DOHH2 (cell line): ENCODE data around the gene PMPCA.

Experiments
- H3F3A ChIP-seq: fragments of 200-600 bp; sonication (generic), shearing (Covaris generic); 2 replicates; pipeline ENCODE4 v1.6.0; 2016; ENCODE audit warnings: antibody characterized with exemption, mild to moderate bottlenecking; ENCODE audit not compliant: control insufficient read depth, insufficient read depth
- H3K27ac ChIP-seq: fragments of 200-600 bp; sonication (generic); 2 replicates; pipeline ENCODE4 v1.5.1; 2014; ENCODE audit warnings: low read depth, mild to moderate bottlenecking, low read length, moderate library complexity
- H3K27me3 ChIP-seq: fragments of 200-600 bp; sonication (generic); 2 replicates; pipeline ENCODE4 v1.6.1; 2014; ENCODE audit warnings: mild to moderate bottlenecking, low read length, mixed read lengths; ENCODE audit not compliant: control insufficient read depth
- H3K36me3 ChIP-seq: fragments of 200-600 bp; sonication (generic); 2 replicates; pipeline ENCODE4 v1.6.1; 2014; ENCODE audit warnings: mild to moderate bottlenecking, low read length, moderate library complexity, mixed read lengths; ENCODE audit not compliant: control insufficient read depth
- H3K4me1 ChIP-seq: fragments of 200-600 bp; sonication (generic); 2 replicates; pipeline ENCODE4 v1.6.1; 2014; ENCODE audit warnings: mild to moderate bottlenecking, low read length, mixed read lengths; ENCODE audit not compliant: control insufficient read depth
- H3K4me2 ChIP-seq: fragments of 200-600 bp; sonication (generic); 2 replicates; pipeline ENCODE4 v1.6.0; 2014; ENCODE audit warnings: mild to moderate bottlenecking, low read length, moderate library complexity
- H3K4me3 ChIP-seq: fragments of 200-600 bp; sonication (generic); 2 replicates; pipeline ENCODE4 v1.5.1; 2014; ENCODE audit warnings: mild to moderate bottlenecking, low read length, mixed read lengths
- H3K79me2 ChIP-seq: fragments of 200-600 bp; sonication (generic); 2 replicates; pipeline ENCODE4 v1.6.1; 2014; ENCODE audit warnings: mild to moderate bottlenecking, low read length, mixed read lengths; ENCODE audit not compliant: control insufficient read depth
- H3K9me2 ChIP-seq: fragments of 200-600 bp; sonication (generic); replicated peaks from 2 replicates; pipeline ENCODE4 v1.6.1; 2014; ENCODE audit warnings: mild to moderate bottlenecking, low read length, mixed read lengths; ENCODE audit not compliant: control insufficient read depth
- H3K9me3 ChIP-seq: fragments of 200-600 bp; sonication (generic); 2 replicates; pipeline ENCODE4 v1.6.1; 2014; ENCODE audit warnings: antibody characterized with exemption, low read length, mixed read lengths; ENCODE audit not compliant: control insufficient read depth, insufficient read depth
- H4K20me1 ChIP-seq: fragments of 200-600 bp; sonication (generic); 2 replicates; pipeline ENCODE4 v1.6.0; 2014; ENCODE audit warnings: low read depth, mild to moderate bottlenecking, antibody characterized with exemption, low read length, moderate library complexity; ENCODE audit not compliant: control insufficient read depth, insufficient read depth
- EZH2phosphoT487 ChIP-seq: fragments of 200-600 bp; sonication (generic); IDR thresholded peaks from 2 replicates; pipeline ENCODE4 v1.6.1; 2017; ENCODE audit warnings: borderline replicate concordance, mild to moderate bottlenecking, antibody characterized with exemption, low read length, moderate library complexity, mixed read lengths
- TF ChIP-seq, protein P1 (sequence below): fragments of 200-600 bp; sonication (generic); IDR thresholded peaks from one replicate; pipeline ENCODE4 v1.5.1; 2014; ENCODE audit warnings: antibody characterized with exemption, mild to moderate bottlenecking, low read depth, low read length; ENCODE audit not compliant: poor library complexity, severe bottlenecking

PMPCA gene

DNA sequence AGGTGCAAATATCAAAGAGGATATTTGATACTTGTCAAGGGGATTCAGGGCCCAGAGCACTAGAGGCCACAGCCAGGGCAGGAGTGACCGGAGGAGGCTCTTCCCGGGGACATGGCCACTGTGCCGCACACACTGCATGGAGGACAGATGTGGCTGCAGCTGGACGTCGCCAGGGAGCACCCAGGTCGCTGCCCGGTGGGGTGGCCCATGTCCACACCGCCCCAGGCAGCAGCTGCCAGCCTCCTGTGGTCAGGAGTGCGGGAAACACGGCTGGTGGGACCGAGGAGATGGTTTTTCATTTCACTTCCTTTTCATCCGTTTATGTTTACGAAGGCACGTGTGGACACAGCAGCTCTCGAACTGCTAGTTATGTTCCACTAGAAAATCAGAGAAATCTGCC, 57.3 kb downstream of the PMPCA start:
- H3K79me2 ChIP-seq, result peaks cover 35% of the 10 kb centered on the region
- no peak for TF ChIP-seq EZH2phosphoT487
- TF ChIP-seq, protein P1, sequence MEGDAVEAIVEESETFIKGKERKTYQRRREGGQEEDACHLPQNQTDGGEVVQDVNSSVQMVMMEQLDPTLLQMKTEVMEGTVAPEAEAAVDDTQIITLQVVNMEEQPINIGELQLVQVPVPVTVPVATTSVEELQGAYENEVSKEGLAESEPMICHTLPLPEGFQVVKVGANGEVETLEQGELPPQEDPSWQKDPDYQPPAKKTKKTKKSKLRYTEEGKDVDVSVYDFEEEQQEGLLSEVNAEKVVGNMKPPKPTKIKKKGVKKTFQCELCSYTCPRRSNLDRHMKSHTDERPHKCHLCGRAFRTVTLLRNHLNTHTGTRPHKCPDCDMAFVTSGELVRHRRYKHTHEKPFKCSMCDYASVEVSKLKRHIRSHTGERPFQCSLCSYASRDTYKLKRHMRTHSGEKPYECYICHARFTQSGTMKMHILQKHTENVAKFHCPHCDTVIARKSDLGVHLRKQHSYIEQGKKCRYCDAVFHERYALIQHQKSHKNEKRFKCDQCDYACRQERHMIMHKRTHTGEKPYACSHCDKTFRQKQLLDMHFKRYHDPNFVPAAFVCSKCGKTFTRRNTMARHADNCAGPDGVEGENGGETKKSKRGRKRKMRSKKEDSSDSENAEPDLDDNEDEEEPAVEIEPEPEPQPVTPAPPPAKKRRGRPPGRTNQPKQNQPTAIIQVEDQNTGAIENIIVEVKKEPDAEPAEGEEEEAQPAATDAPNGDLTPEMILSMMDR, result no peak
- no peaks in the 10 kb centered on the region for H3K27me3 ChIP-seq
- H3K9me2 ChIP-seq, result no peaks in the 10 kb centered on the region
- H3K4me1 ChIP-seq, result no peaks in the 10 kb centered on the region
- H4K20me1 ChIP-seq, result no peaks in the 10 kb centered on the region; the same call in 1 of the 2 replicates
- no peak overlapping the region for H3K4me3 ChIP-seq
- no peak overlapping the region for H3K27ac ChIP-seq
- no peaks in the 10 kb centered on the region for H3K9me3 ChIP-seq
- no peaks in the 10 kb centered on the region for H3F3A ChIP-seq
- H3K36me3 ChIP-seq, result peaks cover 97% of the 10 kb centered on the region
- H3K4me2 ChIP-seq, result no peak overlapping the region

DNA sequence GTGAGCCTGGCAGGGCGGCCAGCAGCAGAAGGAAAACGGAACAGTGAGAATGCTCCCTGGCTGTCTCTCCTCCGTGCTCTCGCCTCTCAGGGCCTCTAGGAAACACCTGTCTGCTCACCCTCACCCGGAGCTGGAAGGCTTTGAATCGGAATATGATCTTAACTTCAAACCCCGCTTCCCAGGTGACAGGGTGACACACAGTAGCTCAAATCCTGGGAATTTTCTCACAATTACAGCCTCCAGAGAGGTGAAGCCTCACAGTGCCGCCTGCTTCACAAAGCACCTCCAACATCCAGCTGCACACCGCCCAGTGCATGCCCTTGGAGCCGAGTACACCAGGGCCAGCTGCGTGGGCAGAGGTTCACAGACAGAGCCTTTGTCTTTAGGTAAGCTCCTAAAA, 59.9 kb downstream of the PMPCA start:
- no peaks in the 10 kb centered on the region for H3F3A ChIP-seq
- TF ChIP-seq, protein P1, result no peak
- no peak for TF ChIP-seq EZH2phosphoT487
- H3K27me3 ChIP-seq, result no peaks in the 10 kb centered on the region
- no peaks in the 10 kb centered on the region for H3K9me2 ChIP-seq
- no peak overlapping the region for H3K4me2 ChIP-seq
- H3K79me2 ChIP-seq, result peaks cover 60% of the 10 kb centered on the region
- no peak overlapping the region for H3K4me3 ChIP-seq
- no peaks in the 10 kb centered on the region; the same call in 1 of the 2 replicates for H4K20me1 ChIP-seq
- no peaks in the 10 kb centered on the region for H3K4me1 ChIP-seq
- peaks cover 98% of the 10 kb centered on the region for H3K36me3 ChIP-seq
- no peaks in the 10 kb centered on the region for H3K9me3 ChIP-seq
- no peak overlapping the region for H3K27ac ChIP-seq

DNA sequence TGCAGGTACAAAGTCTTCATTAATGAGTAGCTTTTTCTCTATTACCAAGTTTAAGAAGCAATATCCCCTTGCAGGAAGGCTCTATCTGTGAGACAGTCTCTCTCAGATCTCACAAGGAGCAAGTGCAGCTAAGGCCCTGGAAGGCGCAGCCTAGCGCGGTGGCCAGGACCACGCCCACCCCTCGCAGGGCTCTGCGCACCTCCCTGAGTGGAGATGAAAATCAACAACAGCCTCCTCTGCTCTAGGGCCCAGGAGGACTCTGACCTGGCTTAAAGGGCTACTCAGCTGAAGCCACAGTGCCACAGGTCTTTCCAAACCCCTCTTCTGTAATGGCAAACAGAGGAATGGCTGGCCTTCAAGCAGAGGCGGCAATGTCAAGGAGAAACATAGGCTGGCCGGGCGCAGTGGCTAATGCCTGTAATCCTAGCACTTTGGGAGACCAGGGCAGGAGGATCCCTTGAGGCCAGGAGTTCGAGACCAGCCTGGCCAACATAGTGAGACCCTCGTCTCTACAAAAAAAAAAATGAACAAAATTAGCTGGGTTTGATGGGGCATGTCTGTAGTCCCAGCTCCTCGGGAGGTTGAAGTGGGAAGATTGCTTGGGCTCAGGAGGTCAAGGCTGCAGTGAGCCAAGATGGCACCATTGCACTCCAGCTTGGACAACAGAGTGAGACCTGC, 60.5 kb downstream of the PMPCA start:
- no peak overlapping the region for H3K27ac ChIP-seq
- no peaks in the 10 kb centered on the region for H3K4me1 ChIP-seq
- H3K36me3 ChIP-seq, result peaks cover 98% of the 10 kb centered on the region
- H3K4me3 ChIP-seq, result no peak overlapping the region
- H3K79me2 ChIP-seq, result peaks cover 66% of the 10 kb centered on the region
- no peaks in the 10 kb centered on the region for H3K27me3 ChIP-seq
- TF ChIP-seq, protein P1, result no peak
- no peak for TF ChIP-seq EZH2phosphoT487
- H3F3A ChIP-seq, result no peaks in the 10 kb centered on the region
- no peaks in the 10 kb centered on the region for H3K9me3 ChIP-seq
- H3K9me2 ChIP-seq, result no peaks in the 10 kb centered on the region
- no peak overlapping the region for H3K4me2 ChIP-seq
- no peaks in the 10 kb centered on the region; the same call in 1 of the 2 replicates for H4K20me1 ChIP-seq
